Central memory CD4-positive, alpha-beta T cell (primary cell): ENCODE data around the gene CENPM.

Experiments used
- DNase-seq: peaks from one replicate; pipeline ENCODE4 v3.0.0; 2022

The CENPM gene

GRCh38 chr22:41929418-41929810, 17.5 kb downstream of the CENPM start:
- DNase-seq = no peak

- DNase-seq = no peak
Observed at GRCh38 chr22:41928593-41929417, 18.1 kb downstream of the CENPM start.

- DNase-seq = no peak
Observed at GRCh38 chr22:41927813-41928212, 19.1 kb downstream of the CENPM start.

GRCh38 chr22:41925783-41926460, 21.0 kb downstream of the CENPM start:
- peak; percentile 72 for DNase-seq

GRCh38 chr22:41923595-41924276, 23.2 kb downstream of the CENPM start:
- DNase-seq = no peak

- no peak for DNase-seq
Observed at GRCh38 chr22:41922940-41923594, 23.9 kb downstream of the CENPM start.

GRCh38 chr22:41922328-41922727, 24.6 kb downstream of the CENPM start:
- no peak for DNase-seq

GRCh38 chr22:41920271-41920976, 26.5 kb downstream of the CENPM start:
- DNase-seq = no peak

- no peak for DNase-seq
Observed at GRCh38 chr22:41919357-41920224, 27.4 kb downstream of the CENPM start.

GRCh38 chr22:41917903-41918791, 28.8 kb downstream of the CENPM start:
- no peak for DNase-seq

GRCh38 chr22:41917375-41917902, 29.5 kb downstream of the CENPM start:
- DNase-seq = no peak

- DNase-seq = no peak
Observed at GRCh38 chr22:41916745-41917358, 30.1 kb downstream of the CENPM start.

GRCh38 chr22:41915786-41916493, 31.0 kb downstream of the CENPM start:
- no peak for DNase-seq

- DNase-seq = peak; percentile 50
Observed at GRCh38 chr22:41915035-41915785, 31.7 kb downstream of the CENPM start, which contains the start of gene SHISA8. Gene SHISA8 (minus strand): TSS chr22:41915074. CDS start chr22:41914667, 407 bp downstream.

- DNase-seq = no peak
Observed at GRCh38 chr22:41914611-41915034, 32.3 kb downstream of the CENPM start.

GRCh38 chr22:41913842-41914534, 33.0 kb downstream of the CENPM start:
- no peak for DNase-seq

GRCh38 chr22:41913040-41913719, 33.8 kb downstream of the CENPM start:
- no peak for DNase-seq
